Left ventricle myocardium inferior (tissue), 1 donor: ENCODE measurements around the gene KAT7. TPM values are rescaled to one million over a fixed set of nuclear protein-coding genes. Genes with fewer than 3 reads are reported as not detected.

Experiments
- DNase-seq: peaks from one replicate; pipeline ENCODE4 v3.0.0-alpha.2; 2020
- H3K27ac ChIP-seq: fragments of 200-600 bp; replicated peaks from 2 replicates; pipeline ENCODE4 v1.8.0; 2021
- H3K27me3 ChIP-seq: fragments of 200-600 bp; 2 replicates; pipeline ENCODE4 v1.8.0; 2021; ENCODE audit warnings: low read depth
- H3K36me3 ChIP-seq: fragments of 200-600 bp; 2 replicates; pipeline ENCODE4 v1.8.0; 2021
- H3K4me1 ChIP-seq: fragments of 200-600 bp; 2 replicates; pipeline ENCODE4 v1.8.0; 2021
- H3K4me3 ChIP-seq: fragments of 200-600 bp; 2 replicates; pipeline ENCODE4 v1.8.0; 2021; ENCODE audit warnings: mild to moderate bottlenecking, moderate library complexity
- H3K9me3 ChIP-seq: fragments of 200-600 bp; replicated peaks from 2 replicates; pipeline ENCODE4 v1.8.0; 2021
- intact Hi-C: fragments of 100-400 bp; cut with micrococcal nuclease; formaldehyde crosslinking; loops from one replicate; pipeline ENCODE4 v1.11.0; 2022
- total RNA-seq: library from RNA; stranded (reverse); fragmentation: NEBNext Ultra II Directional; extraction: Animal tissue kit (Norgen Biotek cat#: 25700); gene quantifications from one replicate; pipeline ENCODE4 v1.2.1, GENCODE V29; 2021
- TF ChIP-seq, protein P1 (sequence below): fragments of 200-600 bp; IDR thresholded peaks from 2 replicates; pipeline ENCODE4 v1.8.0; 2021; ENCODE audit warnings: antibody characterized with exemption, mild to moderate bottlenecking, borderline replicate concordance
- donor health status: DM: no; HTN: yes; CAD: no; lungs with severe emphysema.

The KAT7 gene
- total RNA-seq, 1 donor from 2014 or later, result 52.6 TPM

- H3K9me3 ChIP-seq, result no peaks in the 10 kb centered on the region
- no peak overlapping the region for H3K4me3 ChIP-seq
- intact Hi-C loops, result no loop called here
- TF ChIP-seq, protein P1, sequence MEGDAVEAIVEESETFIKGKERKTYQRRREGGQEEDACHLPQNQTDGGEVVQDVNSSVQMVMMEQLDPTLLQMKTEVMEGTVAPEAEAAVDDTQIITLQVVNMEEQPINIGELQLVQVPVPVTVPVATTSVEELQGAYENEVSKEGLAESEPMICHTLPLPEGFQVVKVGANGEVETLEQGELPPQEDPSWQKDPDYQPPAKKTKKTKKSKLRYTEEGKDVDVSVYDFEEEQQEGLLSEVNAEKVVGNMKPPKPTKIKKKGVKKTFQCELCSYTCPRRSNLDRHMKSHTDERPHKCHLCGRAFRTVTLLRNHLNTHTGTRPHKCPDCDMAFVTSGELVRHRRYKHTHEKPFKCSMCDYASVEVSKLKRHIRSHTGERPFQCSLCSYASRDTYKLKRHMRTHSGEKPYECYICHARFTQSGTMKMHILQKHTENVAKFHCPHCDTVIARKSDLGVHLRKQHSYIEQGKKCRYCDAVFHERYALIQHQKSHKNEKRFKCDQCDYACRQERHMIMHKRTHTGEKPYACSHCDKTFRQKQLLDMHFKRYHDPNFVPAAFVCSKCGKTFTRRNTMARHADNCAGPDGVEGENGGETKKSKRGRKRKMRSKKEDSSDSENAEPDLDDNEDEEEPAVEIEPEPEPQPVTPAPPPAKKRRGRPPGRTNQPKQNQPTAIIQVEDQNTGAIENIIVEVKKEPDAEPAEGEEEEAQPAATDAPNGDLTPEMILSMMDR, result no peak
- H3K36me3 ChIP-seq, result no peaks in the 10 kb centered on the region
- peaks cover 35% of the 10 kb centered on the region for H3K27me3 ChIP-seq
- H3K4me1 ChIP-seq, result peaks cover 7% of the 10 kb centered on the region
- H3K27ac ChIP-seq, result no peak overlapping the region
- DNase-seq, result no peak
These were observed 78.5 kb downstream of the KAT7 start for GRCh38 chr17:49866882-49867413.

GRCh38 chr17:49869038-49869374 lies 80.5 kb downstream of the KAT7 start:
- no peaks in the 10 kb centered on the region for H3K36me3 ChIP-seq
- intact Hi-C loops, result no loop called here
- no peak overlapping the region for H3K27ac ChIP-seq
- no peaks in the 10 kb centered on the region for H3K9me3 ChIP-seq
- no peak overlapping the region for H3K4me3 ChIP-seq
- TF ChIP-seq, protein P1, result no peak
- no peak for DNase-seq
- peaks cover 48% of the 10 kb centered on the region for H3K27me3 ChIP-seq
- no peaks in the 10 kb centered on the region for H3K4me1 ChIP-seq

DNA sequence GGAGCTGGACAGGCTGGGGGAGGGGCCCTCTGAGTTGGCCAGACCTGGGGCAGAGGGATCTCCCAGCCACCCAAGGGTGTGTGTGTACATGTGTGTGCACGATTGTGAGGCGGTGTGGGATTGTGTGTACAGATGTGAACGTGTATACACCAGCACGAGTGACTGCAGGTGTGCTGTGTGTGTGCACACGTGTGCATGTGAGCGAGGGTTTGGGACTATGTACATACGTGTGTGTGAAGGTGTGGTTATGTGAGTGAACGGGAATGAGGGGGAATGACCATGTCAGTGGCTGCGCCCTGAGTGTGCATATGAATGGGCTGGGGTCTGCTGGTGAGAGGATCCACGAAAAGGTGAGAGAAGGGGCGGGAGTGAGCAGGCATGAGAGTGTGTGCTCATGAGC lies 81.8 kb downstream of the KAT7 start:
- Histone ChIP-seq H3K36me3 (no peaks in the 10 kb centered on the region), H3K4me1 (no peaks in the 10 kb centered on the region), H3K9me3 (no peaks in the 10 kb centered on the region), H3K27ac (no peak overlapping the region), H3K4me3 (no peak overlapping the region), H3K27me3 (peaks cover 58% of the 10 kb centered on the region)
- DNase-seq, result no peak
- intact Hi-C loops, result no loop called here
- TF ChIP-seq, protein P1, result no peak

- TF ChIP-seq, protein P1, result no peak
- DNase-seq, result no peak
These were observed 82.7 kb downstream of the KAT7 start for GRCh38 chr17:49871211-49871610.

DNA sequence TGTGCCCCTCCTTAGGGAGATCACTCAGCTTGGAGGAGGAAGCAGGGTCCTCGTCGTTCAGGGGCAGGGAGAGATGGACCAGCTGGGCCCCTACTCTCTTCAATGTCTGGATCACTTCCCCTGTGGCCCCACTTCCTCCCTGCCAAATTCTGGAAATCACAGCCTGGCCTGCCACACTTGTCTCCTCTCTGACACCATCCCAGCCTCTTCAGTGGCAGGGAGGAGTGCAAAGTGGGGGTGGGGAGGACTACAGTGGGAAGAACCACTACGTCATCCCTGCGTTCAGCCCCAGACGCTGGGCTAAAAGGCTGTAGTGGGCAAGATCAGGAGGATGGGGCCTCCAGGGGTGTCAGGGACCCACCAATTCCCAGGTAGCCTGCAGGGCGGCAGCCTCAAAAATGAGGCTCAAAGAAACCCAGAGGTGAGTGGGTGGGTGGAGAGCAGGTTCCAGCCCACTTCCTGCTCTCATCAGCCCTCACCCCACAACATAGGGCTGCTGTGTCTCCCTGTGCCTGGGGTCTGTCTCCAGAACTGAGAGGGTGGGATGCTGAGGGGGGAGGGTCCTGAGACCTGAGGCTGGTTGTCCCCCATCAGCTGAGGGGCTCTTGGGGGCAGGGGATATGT lies 84.4 kb downstream of the KAT7 start:
- no peaks in the 10 kb centered on the region for H3K36me3 ChIP-seq
- TF ChIP-seq, protein P1, result no peak
- H3K4me3 ChIP-seq, result no peak overlapping the region
- H3K4me1 ChIP-seq, result no peaks in the 10 kb centered on the region
- no peaks in the 10 kb centered on the region for H3K9me3 ChIP-seq
- intact Hi-C loops, result no loop called here
- peaks cover 70% of the 10 kb centered on the region for H3K27me3 ChIP-seq
- DNase-seq, result no peak
- no peak overlapping the region for H3K27ac ChIP-seq

More at GRCh38 chr17:49871211-49871610, 82.7 kb downstream of the KAT7 start:
- intact Hi-C loops, result no loop called here
- Histone ChIP-seq H3K36me3 (no peaks in the 10 kb centered on the region), H3K9me3 (no peaks in the 10 kb centered on the region), H3K27me3 (peaks cover 59% of the 10 kb centered on the region), H3K27ac (no peak overlapping the region), H3K4me3 (no peak overlapping the region), H3K4me1 (no peaks in the 10 kb centered on the region)
